HUES64 (cell line): Measurements from ENCODE around the gene ANKRD13D.
A peak's percentile ranks its signal among the peaks of the same experiment; 100 is the strongest.

Experiments
- H3K27ac ChIP-seq: 2 replicates; pipeline ENCODE4 v1.7.0; 2013; ENCODE audit warnings: low read depth, low read length, inconsistent platforms
- H3K27me3 ChIP-seq: 2 replicates; pipeline ENCODE4 v1.6.1; 2013; ENCODE audit warnings: mild to moderate bottlenecking, low read length; ENCODE audit not compliant: insufficient read depth
- H3K36me3 ChIP-seq: 2 replicates; pipeline ENCODE4 v1.6.1; 2013; ENCODE audit warnings: mild to moderate bottlenecking, low read length; ENCODE audit not compliant: insufficient read depth
- H3K4me1 ChIP-seq: 2 replicates; pipeline ENCODE4 v1.6.1; 2013; ENCODE audit warnings: mild to moderate bottlenecking, low read length, moderate library complexity; ENCODE audit not compliant: insufficient read depth
- H3K4me3 ChIP-seq: 2 replicates; pipeline ENCODE4 v1.5.1; 2013; ENCODE audit warnings: mild to moderate bottlenecking, low read length, moderate library complexity
- H3K9ac ChIP-seq: 2 replicates; pipeline ENCODE4 v1.6.1; 2013; ENCODE audit warnings: mild to moderate bottlenecking, low read depth, low read length
- H3K9me3 ChIP-seq: 2 replicates; pipeline ENCODE4 v1.6.1; 2013; ENCODE audit warnings: low read depth, low read length; ENCODE audit not compliant: insufficient read depth
- WGBS: fragments of 150-250, 120-280 bp; methylation state at CpG from one replicate; pipeline ENCODE4 v1.1.7; 2013; ENCODE audit warnings: missing lambda C conversion rate; 5-methylcytosine and 5-hydroxymethylcytosine counted together

ANKRD13D gene

DNA sequence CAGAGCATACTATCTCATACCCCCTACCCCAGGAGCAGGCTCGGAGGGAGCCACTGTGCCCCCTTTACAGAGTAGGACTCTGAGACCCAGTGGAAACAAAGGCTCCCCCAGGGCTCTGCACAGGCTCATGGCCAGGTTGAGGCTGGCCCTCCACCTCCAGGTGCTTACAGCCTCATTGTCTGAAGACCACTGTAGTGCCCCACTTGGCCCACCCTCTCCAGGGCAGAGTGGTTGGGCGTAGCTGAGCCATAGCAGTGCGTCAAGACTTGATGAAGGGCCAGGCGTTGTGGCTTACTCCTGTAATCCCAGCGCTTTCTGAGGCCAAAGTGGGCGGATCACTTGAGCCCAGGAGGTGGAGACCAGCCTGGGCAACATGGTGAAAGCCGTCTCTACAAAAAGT lies 1.7 kb downstream of the ANKRD13D start:
- H3K9me3 ChIP-seq: peaks cover 3% of the 10 kb centered on the region
- H3K4me3 ChIP-seq: no peak overlapping the region
- peaks cover 40% of the 10 kb centered on the region for H3K36me3 ChIP-seq
- WGBS: 94% methylated on average over 7 of the region's 7 CpGs
- H3K27me3 ChIP-seq: no peaks in the 10 kb centered on the region
- H3K9ac ChIP-seq: no peak overlapping the region
- H3K27ac ChIP-seq: no peak overlapping the region
- peaks cover 8% of the 10 kb centered on the region for H3K4me1 ChIP-seq

DNA sequence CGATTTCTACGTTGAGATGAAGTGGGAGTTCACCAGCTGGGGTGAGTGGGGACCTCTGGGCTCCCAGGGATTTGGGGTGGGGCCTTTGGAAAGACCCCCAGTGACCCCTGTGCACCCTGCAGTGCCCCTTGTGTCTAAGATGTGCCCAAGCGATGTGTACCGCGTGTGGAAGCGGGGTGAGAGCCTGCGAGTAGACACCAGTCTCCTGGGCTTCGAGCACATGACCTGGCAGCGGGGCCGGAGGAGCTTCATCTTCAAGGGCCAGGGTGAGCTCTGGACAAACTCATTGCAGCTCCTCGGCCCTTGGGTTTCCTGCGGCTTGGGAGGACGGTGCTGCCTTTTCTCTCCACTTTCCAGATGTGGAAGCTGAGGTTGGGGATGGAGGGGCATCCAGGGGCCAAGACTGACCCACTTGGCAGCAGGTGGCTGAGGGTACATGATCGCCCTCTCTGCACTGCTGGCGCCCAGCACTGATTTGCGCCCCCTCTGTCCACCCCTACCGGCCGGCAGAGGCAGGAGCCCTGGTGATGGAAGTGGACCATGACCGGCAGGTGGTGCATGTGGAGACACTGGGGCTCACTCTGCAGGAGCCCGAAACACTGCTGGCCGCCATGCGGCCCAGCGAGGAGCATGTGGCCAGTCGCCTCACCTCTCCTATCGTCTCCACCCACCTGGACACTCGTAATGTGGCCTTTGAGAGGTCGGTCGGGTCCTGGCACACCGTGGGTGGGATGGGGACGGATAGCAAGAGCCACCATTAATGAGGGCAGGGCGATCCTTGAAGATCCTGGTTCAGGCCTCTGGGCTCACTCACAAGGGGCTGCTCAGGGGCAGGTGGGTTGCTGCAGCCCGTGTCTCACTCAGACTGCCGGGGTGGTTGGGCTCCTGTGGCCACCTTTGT lies 2.6 kb downstream of the ANKRD13D start:
- H3K4me1 ChIP-seq: peaks cover 8% of the 10 kb centered on the region
- H3K9me3 ChIP-seq: peaks cover 8% of the 10 kb centered on the region
- no peak overlapping the region for H3K27ac ChIP-seq
- no peak overlapping the region for H3K9ac ChIP-seq
- H3K27me3 ChIP-seq: no peaks in the 10 kb centered on the region
- 95% methylated on average over 33 of the region's 33 CpGs for WGBS
- no peak overlapping the region for H3K4me3 ChIP-seq
- H3K36me3 ChIP-seq: peaks cover 46% of the 10 kb centered on the region

DNA sequence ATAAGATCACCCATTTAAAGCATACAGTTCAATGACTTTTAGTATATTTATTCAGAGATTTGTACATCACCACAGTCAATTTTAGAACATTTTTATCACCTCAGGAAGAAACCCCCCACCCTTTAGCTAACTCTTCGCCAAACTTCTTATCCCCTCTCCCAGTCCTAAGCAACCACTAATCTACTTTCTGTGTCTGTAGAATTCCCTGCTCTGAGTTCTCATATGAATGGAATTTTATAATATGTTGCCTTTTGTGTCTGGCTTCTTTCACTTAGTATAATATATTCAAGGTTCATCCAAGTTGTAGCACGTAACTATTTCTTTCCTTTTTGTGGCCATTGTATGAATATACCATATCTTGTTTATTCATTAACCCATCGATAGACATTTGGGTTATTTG lies 3.6 kb downstream of the ANKRD13D start:
- no peaks in the 10 kb centered on the region for H3K27me3 ChIP-seq

DNA sequence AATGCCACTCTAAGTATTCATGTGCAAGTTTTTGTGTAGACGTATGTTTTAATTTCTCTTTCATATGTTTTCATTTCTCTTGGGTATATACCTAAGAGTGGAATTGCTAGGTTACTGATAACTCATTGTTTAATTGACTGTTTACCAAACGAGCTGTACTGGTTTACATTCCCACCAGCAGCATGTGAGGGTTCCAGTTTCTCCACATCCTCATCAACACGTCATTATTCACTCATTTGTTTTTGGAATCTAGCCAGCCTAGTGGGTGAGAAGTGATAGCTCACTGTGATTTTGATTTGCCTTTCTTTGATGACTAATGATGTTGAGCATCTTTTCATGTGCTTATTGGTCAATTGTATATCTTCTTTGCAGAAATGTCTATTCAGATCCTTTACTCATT lies 4.0 kb downstream of the ANKRD13D start:
- WGBS: 93% methylated on average over 2 of the region's 3 CpGs
- Histone ChIP-seq H3K27ac (no peak overlapping the region), H3K4me1 (peaks cover 2% of the 10 kb centered on the region), H3K9me3 (peaks cover 8% of the 10 kb centered on the region), H3K4me3 (no peak overlapping the region), H3K36me3 (peaks cover 46% of the 10 kb centered on the region), H3K27me3 (no peaks in the 10 kb centered on the region), H3K9ac (no peak overlapping the region)

More for the DNA sequence above, 3.6 kb downstream of the ANKRD13D start:
- Histone ChIP-seq H3K36me3 (peaks cover 46% of the 10 kb centered on the region), H3K9me3 (peaks cover 8% of the 10 kb centered on the region), H3K4me1 (peaks cover 6% of the 10 kb centered on the region), H3K4me3 (no peak overlapping the region), H3K27ac (no peak overlapping the region), H3K9ac (no peak overlapping the region)
- 89% methylated on average over 1 of the region's 3 CpGs for WGBS

DNA sequence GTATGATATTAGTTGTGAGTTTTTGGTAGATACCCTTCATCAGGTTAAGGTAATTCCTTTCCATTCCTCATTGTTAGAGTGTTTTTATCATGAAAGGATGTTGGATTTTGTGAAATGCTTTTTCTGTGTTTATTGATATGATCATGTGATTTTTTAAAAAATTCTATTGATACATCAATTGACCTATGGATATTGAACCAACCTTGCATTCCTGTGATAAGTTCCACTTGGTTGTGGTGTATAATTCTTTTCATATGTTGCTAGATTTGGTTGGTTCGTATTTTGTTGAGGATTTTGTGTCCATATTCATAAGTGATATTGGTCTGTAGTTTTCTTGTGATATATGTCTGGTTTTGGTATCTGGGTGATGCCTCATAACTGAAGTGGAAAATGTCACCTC lies 6.7 kb downstream of the ANKRD13D start:
- H3K4me3 ChIP-seq: no peak overlapping the region
- peaks cover 63% of the 10 kb centered on the region for H3K36me3 ChIP-seq
- 94% methylated on average over 1 of the region's 1 CpG for WGBS
- no peaks in the 10 kb centered on the region for H3K4me1 ChIP-seq
- peaks cover 8% of the 10 kb centered on the region for H3K9me3 ChIP-seq
- H3K9ac ChIP-seq: no peak overlapping the region
- H3K27me3 ChIP-seq: no peaks in the 10 kb centered on the region
- H3K27ac ChIP-seq: no peak overlapping the region

DNA sequence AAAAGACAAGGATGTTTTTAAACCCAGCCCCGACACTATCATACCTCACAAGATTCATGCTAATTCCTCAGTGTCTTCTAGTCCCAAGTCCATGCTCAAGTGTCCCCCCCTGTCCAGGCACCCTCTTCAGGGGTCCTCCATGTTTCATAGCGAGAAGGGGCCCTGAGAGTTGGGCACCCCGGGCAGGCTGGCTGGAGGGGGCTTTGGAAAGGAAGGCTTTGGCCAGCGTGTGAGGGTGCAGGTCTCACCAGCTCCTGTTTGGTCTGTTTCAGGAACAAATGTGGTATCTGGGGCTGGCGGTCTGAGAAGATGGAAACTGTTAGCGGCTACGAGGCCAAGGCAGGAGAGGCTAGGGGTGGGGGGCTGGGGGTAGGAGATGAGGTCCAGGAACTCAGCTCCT lies 9.7 kb downstream of the ANKRD13D start:
- no peak overlapping the region for H3K27ac ChIP-seq
- H3K9me3 ChIP-seq: peaks cover 8% of the 10 kb centered on the region
- peaks cover 13% of the 10 kb centered on the region for H3K4me1 ChIP-seq
- H3K27me3 ChIP-seq: peaks cover under 1% of the 10 kb centered on the region; the same call in 1 of the 2 replicates
- H3K4me3 ChIP-seq: no peak overlapping the region
- H3K36me3 ChIP-seq: peaks cover 47% of the 10 kb centered on the region
- no peak overlapping the region for H3K9ac ChIP-seq
- WGBS: 93% methylated on average over 7 of the region's 7 CpGs

DNA sequence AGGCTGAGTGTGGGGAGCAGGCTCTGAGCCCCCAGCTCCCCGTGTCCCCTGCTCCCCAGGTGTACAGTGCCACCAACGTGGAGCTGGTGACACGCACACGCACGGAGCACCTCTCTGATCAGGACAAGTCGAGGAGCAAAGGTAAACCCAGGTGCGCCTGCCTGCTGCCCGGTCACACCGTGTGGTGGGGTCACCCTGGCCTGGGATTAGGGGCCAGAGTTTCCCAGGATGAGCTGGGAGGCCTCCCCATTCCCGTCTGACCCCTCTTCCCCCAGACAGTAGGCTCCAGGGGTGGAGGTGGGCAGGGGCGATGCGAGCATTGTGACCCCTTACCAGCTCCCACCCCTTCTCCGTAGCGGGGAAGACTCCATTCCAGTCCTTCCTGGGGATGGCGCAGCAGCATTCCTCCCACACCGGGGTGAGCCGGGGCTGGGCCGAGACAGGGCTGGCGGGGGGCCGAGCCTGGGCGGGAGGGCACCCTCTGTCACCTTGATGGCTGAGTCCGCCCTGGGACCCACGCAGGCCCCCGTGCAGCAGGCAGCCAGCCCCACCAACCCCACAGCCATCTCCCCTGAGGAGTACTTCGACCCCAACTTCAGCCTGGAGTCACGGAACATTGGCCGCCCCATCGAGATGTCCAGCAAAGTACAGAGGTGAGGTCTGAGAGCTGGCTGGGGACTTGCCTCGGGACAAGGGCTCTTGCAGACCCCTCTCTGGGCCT lies 10.5 kb downstream of the ANKRD13D start:
- H3K27me3 ChIP-seq: peaks cover 9% of the 10 kb centered on the region
- 95% methylated on average over 29 of the region's 29 CpGs for WGBS
- H3K9ac ChIP-seq: no peak overlapping the region; the same call in 1 of the 2 replicates
- H3K4me3 ChIP-seq: no peak overlapping the region
- peaks cover 42% of the 10 kb centered on the region for H3K36me3 ChIP-seq
- H3K9me3 ChIP-seq: peaks cover 8% of the 10 kb centered on the region
- no peak overlapping the region for H3K27ac ChIP-seq
- peaks cover 15% of the 10 kb centered on the region for H3K4me1 ChIP-seq

DNA sequence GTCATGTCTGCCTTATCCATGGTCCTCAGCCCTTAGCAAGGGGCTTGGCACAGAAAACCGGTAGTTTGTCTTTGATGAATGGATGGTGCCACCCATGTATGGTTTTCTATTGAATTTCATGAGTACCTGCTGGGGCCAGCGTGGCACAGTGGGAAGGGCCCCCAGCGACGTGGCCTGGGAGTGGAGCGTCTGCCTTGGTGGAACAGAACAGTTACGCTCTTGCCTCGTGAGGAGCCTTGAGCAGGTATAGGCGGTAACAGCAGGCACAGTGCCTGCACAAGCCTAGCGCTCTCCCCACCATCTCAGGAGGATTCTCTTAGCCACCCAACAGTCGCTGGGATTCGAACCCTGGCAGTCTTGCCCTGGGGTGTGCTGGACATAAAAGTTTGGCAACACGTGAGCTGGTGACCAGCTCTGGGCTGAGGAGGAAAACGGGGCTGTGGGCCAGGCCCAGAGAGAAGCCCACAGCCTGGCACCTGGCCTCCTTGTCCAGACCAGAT lies 11.2 kb downstream of the ANKRD13D start:
- peaks cover 11% of the 10 kb centered on the region for H3K27me3 ChIP-seq
- H3K4me1 ChIP-seq: peaks cover 16% of the 10 kb centered on the region
- 93% methylated on average over 13 of the region's 13 CpGs for WGBS
- no peak overlapping the region for H3K27ac ChIP-seq
- no peak overlapping the region for H3K9ac ChIP-seq
- H3K9me3 ChIP-seq: peaks cover 8% of the 10 kb centered on the region
- H3K36me3 ChIP-seq: peaks cover 38% of the 10 kb centered on the region
- H3K4me3 ChIP-seq: no peak overlapping the region

DNA sequence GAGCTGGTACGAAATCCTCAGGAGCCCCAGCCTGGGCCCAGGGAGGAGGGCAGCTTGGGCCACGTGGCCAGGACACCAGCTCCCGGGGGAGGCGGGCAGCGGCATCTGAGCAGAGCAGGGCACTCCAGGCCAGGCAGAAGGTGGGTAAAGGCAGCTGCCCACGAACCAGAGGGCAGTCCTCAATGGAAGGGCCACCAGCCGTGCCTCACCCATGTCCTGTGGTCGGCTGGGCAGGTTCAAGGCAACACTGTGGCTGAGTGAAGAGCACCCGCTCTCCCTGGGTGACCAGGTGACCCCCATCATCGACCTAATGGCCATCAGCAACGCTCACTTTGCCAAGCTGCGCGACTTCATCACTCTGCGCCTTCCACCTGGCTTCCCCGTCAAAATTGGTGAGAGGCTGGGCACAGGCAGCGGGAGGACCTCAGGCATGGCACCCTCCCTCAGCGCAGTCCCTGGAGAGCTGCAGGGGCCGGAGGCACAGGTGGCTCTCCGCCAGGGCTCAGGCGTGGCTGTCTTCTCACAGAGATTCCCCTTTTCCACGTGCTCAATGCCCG lies 11.7 kb downstream of the ANKRD13D start:
- 94% methylated on average over 22 of the region's 22 CpGs for WGBS
- Histone ChIP-seq H3K9ac (no peak overlapping the region), H3K27me3 (peaks cover 11% of the 10 kb centered on the region), H3K9me3 (peaks cover 5% of the 10 kb centered on the region), H3K36me3 (peaks cover 35% of the 10 kb centered on the region), H3K4me3 (no peak overlapping the region), H3K27ac (no peak overlapping the region), H3K4me1 (peaks cover 16% of the 10 kb centered on the region)

DNA sequence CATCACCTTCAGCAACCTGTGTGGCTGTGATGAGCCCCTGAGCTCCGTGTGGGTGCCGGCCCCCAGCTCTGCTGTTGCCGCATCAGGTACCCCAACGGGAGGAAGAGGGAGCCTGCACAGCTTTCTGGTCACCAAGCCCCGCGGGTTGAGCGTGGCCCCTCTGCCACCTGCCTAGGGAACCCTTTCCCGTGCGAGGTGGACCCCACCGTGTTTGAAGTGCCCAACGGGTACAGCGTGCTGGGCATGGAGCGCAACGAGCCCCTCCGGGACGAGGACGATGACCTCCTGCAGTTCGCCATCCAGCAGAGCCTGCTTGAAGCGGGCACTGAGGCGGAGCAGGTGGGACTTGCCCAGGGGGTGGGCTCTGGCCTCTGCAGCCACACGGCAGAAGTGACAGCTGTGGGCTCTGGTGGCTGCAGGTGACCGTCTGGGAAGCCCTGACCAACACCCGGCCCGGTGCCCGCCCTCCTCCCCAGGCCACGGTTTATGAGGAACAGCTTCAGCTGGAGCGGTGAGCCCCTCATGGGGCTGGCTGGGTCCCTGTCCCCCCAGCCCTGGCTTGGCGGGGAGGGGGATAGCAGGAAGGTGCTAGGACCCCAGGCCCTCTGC lies 12.3 kb downstream of the ANKRD13D start:
- H3K9me3 ChIP-seq: no peaks in the 10 kb centered on the region
- peaks cover 11% of the 10 kb centered on the region for H3K27me3 ChIP-seq
- H3K9ac ChIP-seq: no peak overlapping the region
- H3K36me3 ChIP-seq: peaks cover 29% of the 10 kb centered on the region
- peak overlapping the region; percentile 78; the same call in 1 of the 2 replicates for H3K4me3 ChIP-seq
- no peak overlapping the region for H3K27ac ChIP-seq
- WGBS: 92% methylated on average over 28 of the region's 28 CpGs
- peaks cover 16% of the 10 kb centered on the region for H3K4me1 ChIP-seq
